ENCODE measurements around the gene NFKBIE.
A peak's percentile ranks its signal among the peaks of the same experiment; 100 is the strongest.
"Not testable (repeated sequence)": the region's sequence is repeated elsewhere in the genome, so short reads cannot be mapped to it uniquely, and the experiment has no call there.

The NFKBIE gene, protein sequence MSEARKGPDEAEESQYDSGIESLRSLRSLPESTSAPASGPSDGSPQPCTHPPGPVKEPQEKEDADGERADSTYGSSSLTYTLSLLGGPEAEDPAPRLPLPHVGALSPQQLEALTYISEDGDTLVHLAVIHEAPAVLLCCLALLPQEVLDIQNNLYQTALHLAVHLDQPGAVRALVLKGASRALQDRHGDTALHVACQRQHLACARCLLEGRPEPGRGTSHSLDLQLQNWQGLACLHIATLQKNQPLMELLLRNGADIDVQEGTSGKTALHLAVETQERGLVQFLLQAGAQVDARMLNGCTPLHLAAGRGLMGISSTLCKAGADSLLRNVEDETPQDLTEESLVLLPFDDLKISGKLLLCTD

DNA sequence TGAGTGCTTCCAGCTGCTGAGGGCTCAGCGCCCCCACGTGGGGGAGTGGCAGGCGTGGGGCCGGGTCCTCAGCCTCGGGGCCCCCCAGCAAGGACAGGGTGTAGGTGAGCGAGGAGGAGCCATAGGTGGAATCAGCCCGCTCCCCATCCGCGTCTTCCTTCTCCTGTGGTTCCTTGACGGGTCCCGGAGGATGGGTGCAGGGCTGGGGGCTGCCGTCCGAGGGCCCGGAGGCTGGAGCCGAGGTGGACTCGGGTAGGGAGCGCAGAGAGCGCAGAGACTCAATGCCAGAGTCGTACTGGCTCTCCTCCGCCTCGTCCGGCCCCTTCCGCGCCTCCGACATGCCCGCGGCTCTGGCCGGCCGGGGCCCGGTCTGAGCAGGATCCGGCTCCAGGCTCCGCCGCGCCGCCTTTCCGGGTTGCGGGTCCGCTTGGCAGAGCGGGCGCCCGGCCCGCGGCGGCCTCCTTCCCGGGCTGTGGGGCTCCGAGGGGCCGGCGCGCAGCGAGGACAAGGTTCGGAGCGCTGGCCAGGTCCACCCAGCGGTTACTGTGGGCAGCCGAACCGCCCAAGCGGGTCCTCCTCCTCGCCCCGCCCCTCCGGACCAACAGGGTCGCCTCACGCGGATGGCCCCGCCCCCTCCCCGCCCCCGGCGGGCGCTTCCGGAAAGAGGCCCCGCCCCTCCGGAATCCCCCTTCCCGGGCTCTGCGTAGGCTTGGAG, at the start of gene NFKBIE:
Gene NFKBIE (minus strand): TSS at position 545 of the 715 bp plus-strand sequence. CDS start 205 bp downstream, at position 340.
- peak; percentile 87 for DNase-seq

DNA sequence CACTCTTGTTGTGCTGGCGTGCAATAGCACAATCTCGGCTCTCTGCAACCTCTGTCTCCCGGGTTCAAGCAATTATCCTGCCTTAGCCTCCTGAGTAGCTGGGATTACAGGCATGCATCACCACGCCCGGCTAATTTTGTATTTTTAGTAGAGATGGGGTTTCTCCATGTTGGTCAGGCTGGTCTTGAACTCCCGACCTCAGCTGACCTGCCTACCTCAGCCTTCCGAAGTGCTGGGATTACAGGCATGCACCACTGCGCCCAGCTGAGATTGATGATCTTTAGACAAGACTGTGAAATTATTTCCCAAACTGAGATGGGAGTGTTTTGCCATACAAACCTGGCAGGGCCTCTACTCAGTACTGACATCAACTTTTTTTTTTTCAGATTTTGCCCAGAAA, 49.3 kb upstream of the NFKBIE start:
- DNase-seq, result not testable (repeated sequence)

DNA sequence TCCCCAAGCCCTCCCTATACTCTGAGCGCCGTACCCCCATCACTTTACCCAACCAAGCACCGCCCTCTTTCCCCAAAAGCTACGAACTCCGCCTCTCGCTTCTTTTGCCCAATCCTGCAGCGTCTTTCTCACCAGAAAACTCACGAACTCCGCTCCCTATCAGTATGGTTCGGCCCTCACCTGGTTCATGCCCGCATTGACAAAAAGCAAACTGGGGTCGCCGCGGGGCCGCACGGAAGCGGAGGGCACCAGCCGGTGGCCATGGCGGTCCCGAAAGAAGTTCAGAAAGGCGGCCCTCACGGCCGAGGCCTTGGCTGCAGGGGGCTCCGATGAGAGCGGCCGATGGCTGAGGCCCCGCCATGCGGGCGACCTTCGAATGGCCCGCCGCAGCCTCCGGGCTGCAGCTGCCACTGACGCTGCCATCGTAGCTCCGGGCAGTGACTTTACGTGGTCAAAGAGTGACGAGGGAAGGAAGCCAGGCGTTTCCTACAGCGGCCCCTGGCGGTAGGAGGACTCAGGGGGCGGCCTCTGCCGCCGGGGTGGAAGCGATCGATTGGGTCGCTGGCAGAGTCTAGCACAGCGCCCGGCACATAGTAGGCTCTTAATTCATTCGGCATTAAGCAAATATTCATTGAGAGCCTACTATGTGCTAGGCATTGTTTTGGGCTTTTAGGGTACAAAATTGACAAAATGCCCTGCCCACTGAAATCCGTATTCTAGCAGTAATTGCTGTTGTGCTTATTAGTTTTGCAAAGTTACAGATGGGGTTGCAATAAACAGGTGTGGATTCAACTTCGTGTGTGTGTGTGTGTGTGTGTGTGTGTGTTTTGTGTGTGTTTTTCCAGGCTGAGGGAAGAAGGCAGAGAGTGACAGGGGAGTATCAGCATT, 47.8 kb upstream of the NFKBIE start, which contains the start of gene AARS2:
Gene AARS2 (minus strand): TSS at position 447 of the 888 bp plus-strand sequence. CDS start 24 bp downstream, at position 423.
- peak; percentile 76 for DNase-seq

DNA sequence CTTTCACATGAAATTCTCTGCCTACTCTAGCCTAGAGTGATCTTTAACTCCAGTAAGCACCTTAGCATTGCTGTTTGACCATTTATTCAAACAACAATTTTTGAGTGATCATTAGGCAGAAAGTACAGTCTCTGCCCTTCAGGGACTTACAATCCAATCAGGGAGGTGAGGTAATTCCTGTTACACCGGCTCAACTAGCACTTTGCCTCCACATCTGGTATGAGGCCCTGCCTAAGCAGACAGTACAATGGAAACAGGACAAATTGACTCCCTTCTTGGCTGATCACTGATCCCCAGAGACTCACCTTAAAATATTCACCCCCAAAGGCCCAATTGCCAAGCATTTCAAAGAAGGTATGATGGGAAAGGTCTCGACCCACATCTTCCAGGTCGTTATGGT, 46.4 kb upstream of the NFKBIE start:
- DNase-seq, result no peak

DNA sequence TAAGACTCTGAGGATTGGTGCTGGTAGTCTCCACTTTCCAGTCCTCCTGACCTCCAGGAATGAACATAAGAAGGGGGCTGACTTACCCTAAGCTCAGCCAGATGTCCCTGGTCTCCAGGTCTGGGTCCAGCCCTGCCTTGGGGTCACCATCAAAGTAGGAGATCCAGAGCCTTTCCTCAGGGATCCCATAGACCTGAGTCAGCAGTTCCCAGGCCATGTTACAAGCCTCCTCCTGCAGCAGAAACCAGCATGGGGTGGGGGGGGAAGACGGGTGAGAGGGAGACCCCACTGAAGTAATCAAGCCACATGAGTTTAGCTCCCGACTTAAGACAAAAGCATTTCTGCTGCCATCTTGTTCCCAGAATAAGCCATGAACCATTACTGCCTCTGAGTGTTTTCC, 46.0 kb upstream of the NFKBIE start:
- no peak for DNase-seq

DNA sequence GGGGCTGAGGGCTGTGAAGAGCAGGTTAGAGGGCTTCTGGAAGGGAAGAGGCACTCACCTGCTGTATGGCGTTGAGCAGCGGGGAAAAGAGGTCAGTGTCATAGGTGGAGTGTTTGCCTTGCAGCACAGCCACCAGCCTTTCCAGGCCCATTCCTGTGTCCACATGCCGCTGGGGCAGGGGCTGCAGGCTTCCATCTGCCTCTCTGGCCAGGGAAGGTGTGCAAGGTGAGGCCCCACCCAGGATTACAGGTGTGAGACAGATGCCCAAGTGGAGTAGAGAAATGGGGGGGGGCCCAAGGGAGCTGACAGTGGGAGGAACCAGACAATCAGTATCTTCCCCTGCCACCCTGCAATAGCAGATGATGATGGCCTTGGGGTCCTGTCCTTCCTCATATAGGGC, 44.9 kb upstream of the NFKBIE start:
- DNase-seq, result no peak

DNA sequence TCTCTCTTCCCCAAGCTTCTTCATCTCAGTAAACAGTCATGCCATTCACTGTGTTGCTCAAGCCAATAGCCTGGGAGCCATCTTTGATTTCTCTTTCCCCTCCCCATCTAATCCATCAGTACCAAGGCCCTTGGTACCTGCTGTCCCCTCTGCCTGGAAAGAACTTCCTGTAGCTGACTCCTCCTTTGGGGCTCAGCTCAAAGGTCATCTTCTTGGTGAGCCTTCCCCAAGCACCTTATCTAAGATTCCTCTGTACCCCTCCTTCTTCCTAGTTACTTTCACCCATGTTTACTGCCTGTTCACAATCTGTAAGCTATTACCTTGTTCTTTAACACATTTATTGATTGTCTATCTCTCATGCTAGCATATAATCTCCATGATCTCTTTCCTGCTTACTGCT, 44.3 kb upstream of the NFKBIE start:
- DNase-seq, result no peak

DNA sequence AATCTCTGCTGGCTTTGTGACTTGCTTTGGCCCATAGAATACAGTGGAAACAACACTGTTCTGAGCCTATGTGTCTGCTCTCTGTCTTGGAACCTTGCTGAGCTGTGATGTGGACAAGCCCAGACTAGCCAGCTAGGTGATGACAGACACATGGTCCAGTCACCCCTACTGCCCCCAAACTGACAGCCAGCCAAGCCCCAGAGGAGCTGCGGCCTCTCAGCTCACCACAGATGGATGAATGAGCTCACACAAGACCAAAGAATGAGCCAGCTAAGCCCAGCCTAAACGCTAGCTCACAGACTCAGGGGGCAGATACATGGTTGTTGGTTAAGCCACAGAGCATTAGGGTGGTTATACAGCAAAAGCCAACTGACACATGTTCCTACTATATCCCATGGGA, 43.7 kb upstream of the NFKBIE start:
- DNase-seq, result no peak

DNA sequence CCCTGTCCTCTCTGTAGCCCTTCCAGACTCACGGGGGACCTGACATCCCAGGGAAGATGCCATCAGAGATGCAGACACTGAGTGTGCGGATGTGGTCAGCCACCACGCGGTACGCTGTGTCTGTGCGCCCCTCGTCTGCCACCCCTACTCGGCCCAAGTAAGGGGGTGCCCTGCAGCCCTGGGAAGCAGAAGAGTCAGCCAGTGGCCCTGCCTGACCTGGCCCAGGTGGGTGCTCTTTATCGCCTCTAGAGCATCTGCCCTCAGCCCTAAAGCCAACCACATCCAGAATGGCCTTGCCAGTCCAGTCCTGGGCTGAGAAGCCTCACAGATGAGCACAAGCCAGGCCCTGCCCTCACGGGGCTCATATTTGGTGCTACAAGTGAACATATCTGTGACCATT, 41.9 kb upstream of the NFKBIE start:
- no peak for DNase-seq

DNA sequence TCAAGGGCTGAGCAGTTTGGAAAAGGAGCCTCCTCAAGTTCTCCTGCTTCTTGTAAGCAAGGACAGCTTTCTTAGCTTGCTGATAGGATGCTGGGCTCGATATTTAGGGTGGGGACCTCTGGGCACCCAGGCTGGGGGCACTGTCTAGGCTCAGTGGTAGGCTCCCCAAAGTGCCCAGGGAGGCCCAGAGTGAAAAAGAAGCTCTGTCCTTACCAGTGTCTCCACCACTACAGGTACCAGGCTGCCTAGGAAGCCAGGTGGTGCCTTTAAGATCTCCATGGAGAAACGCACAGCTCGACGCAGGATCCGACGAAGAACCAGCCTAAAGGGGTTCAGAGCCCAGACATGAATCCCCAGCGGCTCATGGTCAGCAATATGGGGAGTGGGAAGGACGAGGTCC, 41.4 kb upstream of the NFKBIE start:
- DNase-seq, result no peak

DNA sequence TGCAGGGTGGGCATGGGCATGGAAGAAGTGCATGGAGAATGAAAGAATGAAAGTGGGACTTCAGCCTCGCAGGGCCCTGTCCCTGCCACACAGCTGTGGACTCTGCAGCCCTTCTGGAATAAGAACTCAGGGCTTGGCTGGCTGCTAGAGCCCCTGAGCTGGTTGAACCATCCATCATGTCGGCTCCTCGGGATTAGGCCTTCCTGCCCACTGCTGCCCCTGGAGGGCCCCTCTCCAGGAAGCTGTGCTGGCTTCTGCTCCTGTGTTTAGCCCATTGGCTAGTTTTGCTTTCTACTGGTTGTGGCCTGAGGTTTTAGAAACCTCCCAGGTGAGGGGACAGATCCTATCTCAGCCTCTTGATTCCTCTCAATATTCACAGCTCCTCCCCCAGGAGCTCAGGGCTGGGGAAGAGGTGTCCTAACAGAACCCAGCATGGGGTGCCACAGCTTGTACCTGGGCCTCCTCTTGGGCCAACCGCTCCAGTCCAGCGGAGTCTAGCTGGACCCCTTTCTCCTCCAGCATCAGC, 39.9 kb upstream of the NFKBIE start:
- DNase-seq, result no peak

DNA sequence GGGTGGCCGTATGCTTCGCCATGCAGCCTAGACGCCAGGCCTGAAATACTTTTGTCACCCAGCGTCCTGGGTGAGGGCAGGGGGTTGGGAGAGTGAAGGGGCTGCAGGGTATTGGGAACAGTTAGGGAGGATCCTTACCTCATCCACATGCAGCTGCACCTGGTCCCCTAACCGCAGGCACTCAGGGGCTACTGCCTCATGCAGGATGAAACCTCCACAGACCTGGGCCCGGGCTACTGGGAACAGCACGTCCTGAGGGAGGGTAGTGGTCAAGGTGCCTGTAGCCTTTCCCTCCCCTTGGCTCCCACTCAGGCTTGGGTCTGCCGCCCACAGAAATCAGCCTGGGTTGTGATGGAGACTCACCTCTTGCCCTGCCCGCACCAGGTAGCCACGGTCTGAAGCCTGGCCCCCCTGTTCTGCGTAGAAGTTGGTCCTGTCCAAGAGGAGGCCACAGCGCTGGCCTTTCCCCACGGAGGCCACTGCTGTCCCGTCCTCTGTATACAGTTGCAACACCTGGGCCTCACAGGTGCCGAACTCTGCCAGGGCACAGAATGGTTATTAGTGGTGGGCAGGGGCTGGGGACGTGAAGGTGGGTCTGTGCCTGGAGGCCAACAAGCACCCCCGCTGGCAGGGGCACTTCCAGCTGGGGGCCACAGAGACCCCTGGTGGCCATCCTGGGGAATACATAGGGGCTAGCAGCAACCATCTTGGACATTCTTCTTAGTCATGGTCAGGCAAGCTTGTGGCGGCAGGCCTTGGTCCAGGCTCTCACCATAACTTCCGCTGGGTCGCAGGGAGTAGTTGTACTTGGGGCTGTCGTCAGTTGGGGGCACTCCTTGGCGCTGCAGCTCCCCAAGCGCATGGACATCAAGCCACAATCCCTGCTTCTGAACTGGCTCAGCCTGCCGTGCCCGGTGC, 39.2 kb upstream of the NFKBIE start:
- no peak for DNase-seq

DNA sequence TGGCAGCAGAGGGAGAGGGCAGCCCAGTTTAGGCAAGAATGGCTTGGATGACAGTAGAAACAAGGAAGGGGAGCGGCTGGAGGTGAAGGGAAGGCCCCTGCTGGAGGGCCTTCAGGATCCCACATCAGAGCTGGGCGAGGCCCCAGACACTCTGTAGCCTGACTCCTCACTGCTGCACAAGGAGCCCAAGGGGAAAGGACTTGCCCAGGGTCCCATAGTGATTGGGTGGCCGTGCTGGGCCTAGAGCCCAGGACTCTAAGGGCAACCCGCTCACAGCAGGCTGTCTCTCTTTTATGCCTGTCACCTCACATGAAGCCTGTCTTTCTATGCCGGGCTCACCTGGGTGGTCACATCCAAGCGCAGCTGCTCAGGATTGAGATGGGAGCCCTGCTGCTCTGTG, 38.5 kb upstream of the NFKBIE start:
- DNase-seq, result no peak

DNA sequence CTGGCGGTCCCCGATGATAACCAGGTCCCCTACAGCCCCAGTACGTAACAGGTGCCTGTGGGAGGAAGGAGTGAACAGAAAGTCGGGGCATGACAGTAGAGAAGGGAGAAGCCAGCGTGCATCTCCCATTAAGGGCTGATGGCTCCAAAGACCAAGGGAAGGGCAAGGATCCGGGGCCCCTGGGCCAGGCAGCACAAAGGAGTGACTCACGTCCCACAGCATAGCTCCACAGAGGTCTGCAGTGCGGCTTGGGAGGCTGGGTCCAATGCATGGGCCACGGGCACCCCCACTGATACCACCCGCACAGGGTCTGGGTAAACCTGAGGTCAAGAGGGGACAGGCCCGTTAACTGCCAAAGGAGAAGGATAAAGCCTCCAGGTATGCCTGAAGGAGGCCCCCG, 37.5 kb upstream of the NFKBIE start:
- DNase-seq, result no peak

DNA sequence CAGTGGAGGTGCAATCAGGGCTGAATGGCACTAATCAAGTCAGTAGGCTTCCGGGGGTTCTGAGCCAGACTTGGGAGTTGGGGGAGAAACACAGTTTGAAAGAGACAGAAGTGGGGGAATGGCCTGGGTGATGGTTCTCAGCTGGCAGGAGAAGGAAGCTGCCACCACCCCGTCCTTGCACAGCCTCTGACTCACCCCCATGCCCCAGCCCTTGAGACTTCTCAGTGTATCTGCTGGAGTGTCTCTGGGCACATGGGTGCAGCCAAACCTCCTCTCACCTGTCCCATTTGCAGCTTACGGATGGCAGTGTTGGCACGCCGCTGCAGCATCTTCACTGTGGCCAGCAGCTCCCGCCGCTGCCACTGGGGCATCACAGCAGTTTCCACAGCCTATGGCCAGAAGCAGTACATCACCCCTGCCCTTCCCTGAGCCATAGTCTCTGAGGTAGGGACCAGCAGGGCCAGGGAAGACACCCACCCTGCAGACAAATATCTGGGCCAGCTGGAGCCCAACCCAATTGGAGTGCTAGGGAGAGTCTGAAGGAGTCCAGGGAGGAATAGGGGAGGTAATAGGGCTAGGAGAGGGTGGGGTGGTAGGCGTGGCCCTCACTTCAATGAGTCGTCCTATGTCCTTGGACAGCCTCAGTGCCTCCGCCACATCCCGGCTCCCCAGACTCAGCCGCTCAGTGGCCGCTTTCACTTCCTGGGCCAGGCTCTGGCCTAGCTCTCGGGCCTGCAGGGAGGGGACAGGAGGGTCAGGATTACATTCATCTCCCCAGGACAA, 36.6 kb upstream of the NFKBIE start:
- no peak for DNase-seq

DNA sequence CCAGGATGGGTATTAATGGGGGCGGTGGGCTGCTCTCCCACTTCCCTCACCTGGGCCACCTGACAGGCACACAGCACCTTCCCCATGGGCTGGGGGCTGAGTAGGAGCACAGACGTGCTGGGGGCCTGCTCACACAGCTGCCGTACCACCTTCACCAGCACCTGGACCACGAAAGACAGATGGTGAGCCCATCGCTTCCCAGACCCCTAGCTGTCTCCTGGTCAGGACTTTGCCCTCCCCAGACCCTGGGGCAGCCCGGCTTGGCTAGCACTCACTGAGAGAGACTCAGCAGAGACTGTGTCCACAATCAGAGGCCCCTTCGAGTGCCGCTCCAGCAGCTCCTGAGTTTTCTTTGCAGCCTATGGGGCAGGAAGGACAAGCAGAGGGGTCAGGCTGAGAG, 35.8 kb upstream of the NFKBIE start:
- no peak for DNase-seq

DNA sequence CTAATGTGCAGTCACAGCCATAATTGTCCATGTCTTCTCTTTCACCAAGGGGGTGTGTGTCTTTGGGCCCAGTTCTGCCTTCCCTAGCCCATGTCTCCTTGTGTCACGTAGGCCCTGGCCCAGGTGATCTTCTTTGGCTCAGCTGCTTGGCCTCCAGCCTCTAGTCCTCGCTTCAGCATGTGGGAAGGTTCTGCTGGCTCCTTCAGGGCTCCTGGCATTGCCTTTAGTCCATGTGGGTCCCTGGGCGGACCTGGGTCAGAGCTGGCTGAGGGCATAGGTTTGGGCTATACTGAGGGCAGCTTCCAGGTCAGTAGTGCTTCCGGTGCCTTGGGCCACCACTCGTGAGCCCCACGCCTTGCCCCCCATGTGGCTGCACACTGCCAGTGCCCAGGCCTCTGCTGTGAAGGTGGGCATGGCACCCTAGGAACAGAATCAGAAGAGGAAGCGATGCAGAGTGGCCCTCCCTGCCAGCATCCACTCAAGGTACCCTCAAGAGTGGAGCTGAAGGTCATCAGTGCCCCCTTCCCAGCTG, 35.0 kb upstream of the NFKBIE start:
- no peak for DNase-seq

DNA sequence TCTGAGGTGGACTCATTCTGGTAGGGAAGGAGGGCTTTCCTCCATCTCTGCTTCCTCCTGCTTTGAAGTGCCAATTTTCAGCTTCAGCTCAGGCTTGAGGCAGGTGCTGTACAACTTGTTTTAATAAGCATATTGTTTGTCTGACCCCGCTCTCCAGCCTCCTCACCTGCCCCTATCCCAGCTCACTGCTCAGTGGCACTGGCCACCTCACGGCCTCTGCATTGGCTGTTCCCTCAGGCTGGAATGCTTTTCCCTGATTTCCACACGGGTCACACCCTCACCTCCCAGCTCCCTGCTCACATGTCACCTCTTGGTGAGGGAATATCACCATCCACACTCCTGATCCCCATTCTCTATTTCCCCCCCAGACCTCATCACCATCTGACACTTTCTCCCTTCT, 33.5 kb upstream of the NFKBIE start:
- DNase-seq, result no peak

DNA sequence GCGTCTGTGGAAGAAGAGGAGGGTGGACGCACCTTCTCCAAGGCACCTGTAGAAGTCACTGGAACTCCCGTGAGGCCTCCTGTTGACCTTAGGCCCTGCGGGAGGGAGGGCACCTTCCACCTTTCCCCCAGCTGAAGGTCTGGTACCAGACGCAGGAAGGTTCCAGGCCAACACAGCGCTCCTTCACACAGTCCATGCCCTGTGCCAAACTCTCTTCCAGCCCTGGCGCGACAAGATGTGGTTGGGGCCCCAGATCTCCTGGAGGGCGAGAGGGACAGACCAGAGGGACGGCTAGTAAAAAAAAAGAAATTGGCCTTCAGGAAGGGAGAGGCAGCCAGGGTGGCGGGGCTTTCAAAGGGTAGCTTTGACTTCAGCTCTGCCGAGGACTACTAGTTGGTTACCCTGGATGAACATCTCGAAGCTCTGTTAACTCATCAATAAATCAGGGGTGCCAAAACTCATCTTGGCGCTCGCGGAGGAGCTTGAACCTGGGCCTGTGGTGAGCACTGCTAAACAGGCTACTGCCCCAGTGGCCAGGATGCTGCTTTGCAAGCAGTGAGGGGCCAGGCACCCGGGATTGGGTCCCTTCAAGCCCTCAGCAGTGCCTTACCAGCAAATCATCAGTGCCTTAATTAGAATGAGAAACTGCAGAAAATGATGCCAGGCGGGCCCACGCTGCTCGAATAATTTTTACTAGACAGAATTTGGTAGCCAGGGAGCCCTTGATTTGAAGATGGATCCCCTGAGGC, 32.9 kb upstream of the NFKBIE start:
- DNase-seq, result no peak

Data from COR-L47 (cell line).